ENCODE results near the gene NACAD.
"Not testable (repeated sequence)": the region's sequence is repeated elsewhere in the genome, so short reads cannot be mapped to it uniquely, and the experiment has no call there.

NACAD gene

GRCh38 chr7:45114257-45114656 lies 25.5 kb upstream of the NACAD start:
- not testable (repeated sequence) for DNase-seq (ENCODE audit: low spot score)

GRCh38 chr7:45112648-45113047 lies 23.9 kb upstream of the NACAD start:
- no peak for DNase-seq (ENCODE audit: low spot score)

- DNase-seq (ENCODE audit: low spot score), result peak; percentile 92
These were observed 22.8 kb upstream of the NACAD start, which contains the start of gene TBRG4 for GRCh38 chr7:45111298-45112223. Gene TBRG4, minus strand, starts transcription at chr7:45111697. Its CDS starts 2,460 bp downstream, at chr7:45109237.

- DNase-seq (ENCODE audit: low spot score), result no peak
These were observed 20.1 kb upstream of the NACAD start for GRCh38 chr7:45108863-45109262.

- no peak for DNase-seq (ENCODE audit: low spot score)
These were observed 18.6 kb upstream of the NACAD start for GRCh38 chr7:45107356-45107755.

- no peak for DNase-seq (ENCODE audit: low spot score)
These were observed 18.1 kb upstream of the NACAD start for GRCh38 chr7:45106820-45107219.

- DNase-seq (ENCODE audit: low spot score), result no peak
These were observed 16.9 kb upstream of the NACAD start for GRCh38 chr7:45105588-45106188.

- no peak for DNase-seq (ENCODE audit: low spot score)
These were observed 16.2 kb upstream of the NACAD start for GRCh38 chr7:45104844-45105587.

- no peak for DNase-seq (ENCODE audit: low spot score)
These were observed 15.4 kb upstream of the NACAD start for GRCh38 chr7:45103958-45104843.

GRCh38 chr7:45102785-45103712 lies 14.3 kb upstream of the NACAD start:
- DNase-seq (ENCODE audit: low spot score), result no peak

GRCh38 chr7:45101748-45102147 lies 13.0 kb upstream of the NACAD start:
- no peak for DNase-seq (ENCODE audit: low spot score)

GRCh38 chr7:45100761-45101480 lies 12.2 kb upstream of the NACAD start:
- no peak for DNase-seq (ENCODE audit: low spot score)

GRCh38 chr7:45099891-45100760 lies 11.4 kb upstream of the NACAD start:
- DNase-seq (ENCODE audit: low spot score), result no peak

GRCh38 chr7:45098983-45099839 lies 10.4 kb upstream of the NACAD start:
- no peak for DNase-seq (ENCODE audit: low spot score)

GRCh38 chr7:45092931-45093235 lies 4.1 kb upstream of the NACAD start:
- DNase-seq (ENCODE audit: low spot score), result no peak

GRCh38 chr7:45092100-45092930 lies 3.5 kb upstream of the NACAD start:
- DNase-seq (ENCODE audit: low spot score), result no peak

- DNase-seq (ENCODE audit: low spot score), result no peak
These were observed 647 bp upstream of the NACAD start for GRCh38 chr7:45089341-45089891.
